H1 (cell line): ENCODE results near the gene PDE1A. TPM values are rescaled to one million over a fixed set of nuclear protein-coding genes. Genes with fewer than 3 reads are reported as not detected.

Source experiments
- CREB1 ChIP-seq: IDR thresholded peaks from 2 replicates; pipeline ENCODE4 v1.6.1; 2012; ENCODE audit warnings: inconsistent platforms
- CTBP2 ChIP-seq: IDR thresholded peaks from 2 replicates; pipeline ENCODE4 v1.7.0; 2011; ENCODE audit warnings: borderline replicate concordance, mild to moderate bottlenecking, moderate library complexity, mixed read lengths, low read length; ENCODE audit not compliant: insufficient read depth, insufficient read length
- HDAC6 ChIP-seq: IDR thresholded peaks from one replicate; pipeline ENCODE4 v1.7.1; 2012; ENCODE audit warnings: low read depth, mild to moderate bottlenecking, inconsistent platforms, low read length, moderate library complexity
- PHF8 ChIP-seq: fragments of 200-600 bp; sonication (generic); conservative IDR thresholded peaks from 2 replicates; pipeline ENCODE4 v1.7.1; 2012; ENCODE audit warnings: low read depth, mild to moderate bottlenecking, inconsistent platforms, low read length, moderate library complexity
- SP4 ChIP-seq: IDR thresholded peaks from 2 replicates; pipeline ENCODE4 v1.6.1; 2012; ENCODE audit warnings: low read length, inconsistent platforms
- SRF ChIP-seq: IDR thresholded peaks from 2 replicates; pipeline ENCODE4 v1.6.1; 2011; ENCODE audit warnings: mild to moderate bottlenecking, low read depth, low read length, moderate library complexity
- polyA plus RNA-seq, 7 experiments: library from polyadenylated mRNA; depleted of rRNA in 3 of 7; stranded (reverse) in 5 of 7; unstranded in 2 of 7; fragments of >200 nt in 5 of 7; fragments of 200-250 nt in 2 of 7; gene quantifications; 1 replicate in 5 of 7; 2 replicates in 1 of 7; 4 replicates in 1 of 7; pipeline versions ENCODE4 v1.2.1 to v1.2.3, GENCODE V29; 2011 to 2013; ENCODE audit warnings: missing spikeins in 2 of 7, mixed read lengths in 2 of 7
- total RNA-seq: library from RNA; stranded (reverse); fragmentation: NEBNext Ultra II Directional; extraction: Animal tissue kit (Norgen Biotek cat#: 25700); gene quantifications from 2 replicates; pipeline ENCODE4 v1.2.1, GENCODE V29; 2021

The PDE1A gene
- total and polyA plus RNA-seq, 2 of the 8 experiments (the other 6 are each of a cell fraction or from before 2014, with no cell fraction given): 0.34 TPM; not detected in 1

GRCh38 chr2:182444806-182445205, 18.0 kb upstream of the PDE1A start (continued):
- TF ChIP-seq CTBP2 (no peak), SP4 (no peak), PHF8 (no peak), SRF (no peak), CREB1 (no peak), HDAC6 (no peak)
